H1 (cell line): ENCODE measurements around the gene PPP1R2B.

Experiments
- ATF3 ChIP-seq: IDR thresholded peaks from 2 replicates; pipeline ENCODE4 v1.6.1; 2011; ENCODE audit warnings: low read depth, mild to moderate bottlenecking, low read length; ENCODE audit not compliant: insufficient read depth
- CHD2 ChIP-seq: IDR thresholded peaks from 2 replicates; pipeline ENCODE4 v1.6.1; 2012; ENCODE audit warnings: low read length, improper control_type of control experiment
- CTCF ChIP-seq, 3 experiments: IDR thresholded peaks; 1 replicate in 2 of 3; 2 replicates in 1 of 3; pipeline versions ENCODE4 v1.5.1 to v1.6.1; 2011; ENCODE audit warnings: low read length in 3 of 3, mild to moderate bottlenecking in 3 of 3, inconsistent platforms in 2 of 3, low read depth in 1 of 3, moderate library complexity in 1 of 3; ENCODE audit not compliant: insufficient read depth in 1 of 3; ENCODE audit errors: control extremely low read depth in 1 of 3
- EP300 ChIP-seq, 2 experiments: IDR thresholded peaks; 1 replicate in 1 of 2; 2 replicates in 1 of 2; pipeline ENCODE4 v1.6.1; 2011 to 2012; ENCODE audit warnings: low read depth in 2 of 2, low read length in 2 of 2, mild to moderate bottlenecking in 2 of 2, borderline replicate concordance in 1 of 2, inconsistent platforms in 1 of 2, moderate library complexity in 1 of 2
- EZH2 ChIP-seq: fragments of 200-600 bp; sonication (generic); IDR thresholded peaks from 2 replicates; pipeline ENCODE4 v1.7.1; 2012; ENCODE audit warnings: low read depth, mild to moderate bottlenecking, moderate library complexity, low read length, inconsistent platforms; ENCODE audit not compliant: severe bottlenecking
- JUND ChIP-seq: IDR thresholded peaks from 2 replicates; pipeline ENCODE4 v1.6.1; 2011; ENCODE audit warnings: mild to moderate bottlenecking, improper control_type of control experiment, low read length
- NANOG ChIP-seq: IDR thresholded peaks from 2 replicates; pipeline ENCODE4 v1.6.1; 2011; ENCODE audit warnings: low read length, low read depth, mild to moderate bottlenecking, inconsistent platforms; ENCODE audit not compliant: insufficient read depth, poor library complexity, severe bottlenecking
- NRF1 ChIP-seq: IDR thresholded peaks from 2 replicates; pipeline ENCODE4 v1.6.1; 2011; ENCODE audit warnings: mild to moderate bottlenecking, low read depth, low read length, improper control_type of control experiment
- POLR2A ChIP-seq, 2 experiments: IDR thresholded peaks; 1 replicate in 1 of 2; 2 replicates in 1 of 2; pipeline ENCODE4 v1.6.1; 2011; ENCODE audit warnings: low read depth in 2 of 2, low read length in 2 of 2, mild to moderate bottlenecking in 2 of 2; ENCODE audit errors: control extremely low read depth in 1 of 2
- POLR2AphosphoS5 ChIP-seq: IDR thresholded peaks from 2 replicates; pipeline ENCODE4 v1.6.1; 2011; ENCODE audit warnings: low read depth, low read length
- RAD21 ChIP-seq, 2 experiments: IDR thresholded peaks in 1 of 2; conservative IDR thresholded peaks in 1 of 2; 2 replicates each; pipeline ENCODE4 v1.6.1; 2011; ENCODE audit warnings: low read depth in 2 of 2, low read length in 2 of 2, improper control_type of control experiment in 1 of 2, inconsistent platforms in 1 of 2, mild to moderate bottlenecking in 1 of 2, moderate library complexity in 1 of 2
- SIN3A ChIP-seq, 2 experiments: IDR thresholded peaks in 1 of 2; conservative IDR thresholded peaks in 1 of 2; 2 replicates each; pipeline ENCODE4 v1.6.1; 2011 to 2012; ENCODE audit warnings: low read length in 2 of 2, improper control_type of control experiment in 1 of 2, low read depth in 1 of 2, mild to moderate bottlenecking in 1 of 2
- SP4 ChIP-seq: IDR thresholded peaks from 2 replicates; pipeline ENCODE4 v1.6.1; 2012; ENCODE audit warnings: low read length, inconsistent platforms
- YY1 ChIP-seq: IDR thresholded peaks from 2 replicates; pipeline ENCODE4 v1.6.1; 2011; ENCODE audit warnings: low read depth, mild to moderate bottlenecking, low read length

GRCh38 chr5:156841737-156842136 lies 8.4 kb upstream of the PPP1R2B start:
- TF ChIP-seq CTCF (IDR thresholded peaks at IDR 0.05; ENCODE audit: control extremely low read depth in 1 of 3, insufficient read depth in 1 of 3, low read depth in 1 of 3, low read length in 3 of 3) (no peak), NANOG (no peak), SIN3A (conservative IDR thresholded peaks at IDR 0.05 in 1 of 2, IDR thresholded peaks at IDR 0.05 in 1 of 2; ENCODE audit: low read depth in 1 of 2, low read length in 2 of 2) (no peak), EZH2 (no peak), CHD2 (no peak), RAD21 (IDR thresholded peaks at IDR 0.05 in 1 of 2, conservative IDR thresholded peaks at IDR 0.05 in 1 of 2; ENCODE audit: low read depth in 2 of 2, low read length in 2 of 2) (no peak), POLR2A (IDR thresholded peaks at IDR 0.05; ENCODE audit: control extremely low read depth in 1 of 2, low read depth in 2 of 2, low read length in 2 of 2) (no peak), JUND (no peak), SP4 (no peak), NRF1 (no peak), ATF3 (no peak), POLR2AphosphoS5 (no peak), YY1 (no peak), EP300 (IDR thresholded peaks at IDR 0.05; ENCODE audit: borderline replicate concordance in 1 of 2, low read depth in 2 of 2, low read length in 2 of 2) (no peak)
